ENCODE measurements around the gene ENPP3. TPM values are rescaled to one million over a fixed set of nuclear protein-coding genes. Genes with fewer than 3 reads are reported as not detected.
A peak's percentile ranks its signal among the peaks of the same experiment; 100 is the strongest.

Gene ENPP3
- total RNA-seq, 1 experiment from 2014 or later: not detected

- TF ChIP-seq ATF1 (CRISPR knock-in tag; IDR thresholded peaks at IDR 0.05) (no peak), USF1 (CRISPR knock-in tag; IDR thresholded peaks at IDR 0.05) (no peak), ELF4 (CRISPR knock-in tag; IDR thresholded peaks at IDR 0.05; ENCODE audit: low read depth) (no peak), E2F1 (CRISPR knock-in tag; IDR thresholded peaks at IDR 0.05) (no peak), SP1 (CRISPR knock-in tag; conservative IDR thresholded peaks at IDR 0.05) (no peak), CREB1 (CRISPR knock-in tag; IDR thresholded peaks at IDR 0.05) (no peak), CTCF (IDR thresholded peaks at IDR 0.05) (no peak)
These were observed 21.8 kb upstream of the ENPP3 start (continued) for GRCh38 chr6:131615275-131615674.

- Mint-ChIP-seq H3K27ac (peak within 1 kb of the TSS; percentile 99), H3K4me3 (peak within 1 kb of the TSS; percentile 98), H3K4me1 (peaks cover 13% of the 10 kb centered on the region), H3K9me3 (no peaks in the 10 kb centered on the region), H3K36me3 (peaks cover 3% of the 10 kb centered on the region; the same call in 1 of the 2 replicates), H3K27me3 (ENCODE audit: low read depth) (peaks cover 22% of the 10 kb centered on the region)
- CTCF ChIA-PET: interaction anchor here (0.6 to 2.3 kb wide), 79 partner anchors 9 to 1032 kb away, joined by 3 to 57 read pairs (median 5); partner anchors contain the start of genes ARG1, ENPP3 and EPB41L2
- POLR2A ChIA-PET: interaction anchor here (0.6 to 1.4 kb wide), 4 partner anchors 11 to 323 kb away, joined by 3 to 4 read pairs (median 4); partner anchors contain the start of gene CCN2
- DNase-seq (ENCODE audit: low spot score) (peak; percentile 98), ATAC-seq (peak; percentile 98)
- TF ChIP-seq AR (CRISPR knock-in tag; IDR thresholded peaks at IDR 0.05): no peak
- no peak for TF ChIP-seq USF1 (CRISPR knock-in tag; IDR thresholded peaks at IDR 0.05)
- peak; percentile 58; the same call in 1 of the 2 replicates for TF ChIP-seq ZNF281 (CRISPR knock-in tag; IDR thresholded peaks at IDR 0.05)
- no peak; the same call in 1 of the 2 replicates for TF ChIP-seq SMAD3 (CRISPR knock-in tag; IDR thresholded peaks at IDR 0.05; ENCODE audit: borderline replicate concordance)
- TF ChIP-seq PRDM15 (CRISPR knock-in tag; IDR thresholded peaks at IDR 0.05): peak; percentile 54; the same call in 1 of the 2 replicates
- peak; percentile 97 for TF ChIP-seq HMGXB4 (CRISPR knock-in tag; IDR thresholded peaks at IDR 0.05)
- TF ChIP-seq OVOL2 (CRISPR knock-in tag; IDR thresholded peaks at IDR 0.05; ENCODE audit: borderline replicate concordance): no peak
- no peak for TF ChIP-seq GRHL2 (CRISPR knock-in tag; IDR thresholded peaks at IDR 0.05; ENCODE audit: insufficient replicate concordance, severe bottlenecking)
These were observed 9.1 kb upstream of the ENPP3 start, which contains the start of gene MED23 for GRCh38 chr6:131627724-131628682. Gene MED23, minus strand, starts transcription at chr6:131628242. Its CDS starts 193 bp downstream, at chr6:131628049.

Data from WTC11 (cell line).